Kidney epithelial cell (primary cell): ENCODE data around the gene LAD1. TPM values are rescaled to one million over a fixed set of nuclear protein-coding genes. Genes with fewer than 3 reads are reported as not detected.

Source experiments
- DNase-seq: peaks from one replicate; pipeline ENCODE4 v3.0.0-alpha.2; 2010; ENCODE audit warnings: low read depth
- H3K27me3 ChIP-seq: 2 replicates; pipeline ENCODE4 v1.6.0; 2011; ENCODE audit warnings: low read length; ENCODE audit not compliant: control insufficient read depth, insufficient read depth
- H3K36me3 ChIP-seq: 2 replicates; pipeline ENCODE4 v1.5.1; 2011; ENCODE audit warnings: low read length; ENCODE audit not compliant: control insufficient read depth, insufficient read depth
- H3K4me3 ChIP-seq: 2 replicates; pipeline ENCODE4 v1.5.1; 2011; ENCODE audit warnings: low read depth, mild to moderate bottlenecking, control low read depth, low read length
- total RNA-seq: library from RNA; depleted of rRNA; stranded (reverse); fragments of >200 nt; gene quantifications from 2 replicates; pipeline ENCODE4 v1.2.3, GENCODE V29; 2015
- TF ChIP-seq, protein P1 (sequence below): IDR thresholded peaks from 2 replicates; pipeline ENCODE4 v1.5.1; 2011; ENCODE audit warnings: mild to moderate bottlenecking, moderate library complexity, low read length, control low read depth, inconsistent platforms; ENCODE audit not compliant: insufficient read depth, poor library complexity, severe bottlenecking

The LAD1 gene
- total RNA-seq, 1 donor from 2014 or later, result 36.1 TPM

- H3K27me3 ChIP-seq, result peaks cover 2% of the 10 kb centered on the region
- H3K4me3 ChIP-seq, result no peak overlapping the region
- TF ChIP-seq, protein P1, sequence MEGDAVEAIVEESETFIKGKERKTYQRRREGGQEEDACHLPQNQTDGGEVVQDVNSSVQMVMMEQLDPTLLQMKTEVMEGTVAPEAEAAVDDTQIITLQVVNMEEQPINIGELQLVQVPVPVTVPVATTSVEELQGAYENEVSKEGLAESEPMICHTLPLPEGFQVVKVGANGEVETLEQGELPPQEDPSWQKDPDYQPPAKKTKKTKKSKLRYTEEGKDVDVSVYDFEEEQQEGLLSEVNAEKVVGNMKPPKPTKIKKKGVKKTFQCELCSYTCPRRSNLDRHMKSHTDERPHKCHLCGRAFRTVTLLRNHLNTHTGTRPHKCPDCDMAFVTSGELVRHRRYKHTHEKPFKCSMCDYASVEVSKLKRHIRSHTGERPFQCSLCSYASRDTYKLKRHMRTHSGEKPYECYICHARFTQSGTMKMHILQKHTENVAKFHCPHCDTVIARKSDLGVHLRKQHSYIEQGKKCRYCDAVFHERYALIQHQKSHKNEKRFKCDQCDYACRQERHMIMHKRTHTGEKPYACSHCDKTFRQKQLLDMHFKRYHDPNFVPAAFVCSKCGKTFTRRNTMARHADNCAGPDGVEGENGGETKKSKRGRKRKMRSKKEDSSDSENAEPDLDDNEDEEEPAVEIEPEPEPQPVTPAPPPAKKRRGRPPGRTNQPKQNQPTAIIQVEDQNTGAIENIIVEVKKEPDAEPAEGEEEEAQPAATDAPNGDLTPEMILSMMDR, result no peak
- DNase-seq, result no peak
- H3K36me3 ChIP-seq, result no peaks in the 10 kb centered on the region
Measured at GRCh38 chr1:201360486-201360885, 38.6 kb downstream of the LAD1 start.

DNA sequence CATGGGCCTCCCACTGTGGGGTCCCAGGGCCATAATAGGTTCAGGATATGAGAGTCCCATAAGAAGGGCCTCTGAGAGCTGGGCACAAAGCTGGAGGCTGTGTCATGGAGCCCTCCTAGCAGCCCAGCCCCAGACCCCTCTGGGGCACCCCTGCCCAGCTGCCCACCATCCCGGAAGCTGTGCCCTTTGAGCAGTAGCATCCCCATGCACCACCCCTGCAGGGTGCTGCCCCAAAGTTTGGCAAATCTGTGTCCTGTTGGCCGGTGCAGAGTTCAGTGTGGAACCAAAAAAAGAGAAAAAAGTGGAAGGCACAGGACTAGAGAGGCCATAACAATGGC lies 39.3 kb downstream of the LAD1 start:
- no peak for DNase-seq
- H3K36me3 ChIP-seq, result no peaks in the 10 kb centered on the region
- TF ChIP-seq, protein P1, result no peak
- peaks cover 5% of the 10 kb centered on the region for H3K27me3 ChIP-seq
- no peak overlapping the region for H3K4me3 ChIP-seq

- Histone ChIP-seq H3K27me3 (peaks cover 5% of the 10 kb centered on the region), H3K4me3 (no peak overlapping the region), H3K36me3 (no peaks in the 10 kb centered on the region)
- no peak for DNase-seq
- TF ChIP-seq, protein P1, result no peak
Measured at GRCh38 chr1:201359031-201359872, 39.9 kb downstream of the LAD1 start.

- peaks cover 5% of the 10 kb centered on the region for H3K27me3 ChIP-seq
- H3K36me3 ChIP-seq, result no peaks in the 10 kb centered on the region
- no peak overlapping the region for H3K4me3 ChIP-seq
- TF ChIP-seq, protein P1, result no peak
- DNase-seq, result no peak
Measured at GRCh38 chr1:201358596-201358995, 40.5 kb downstream of the LAD1 start.

GRCh38 chr1:201357636-201358348 lies 41.3 kb downstream of the LAD1 start:
- Histone ChIP-seq H3K4me3 (no peak overlapping the region), H3K36me3 (no peaks in the 10 kb centered on the region), H3K27me3 (peaks cover 9% of the 10 kb centered on the region)
- DNase-seq, result no peak
- TF ChIP-seq, protein P1, result no peak
